GM12878 (cell line): ENCODE data around the gene CYP8B1. TPM values are rescaled to one million over a fixed set of nuclear protein-coding genes. Genes with fewer than 3 reads are reported as not detected.
A peak's percentile ranks its signal among the peaks of the same experiment; 100 is the strongest.

Experiments used
- CHD4 ChIP-seq: fragments of 200-600 bp; sonication (generic); IDR thresholded peaks from 2 replicates; pipeline ENCODE4 v1.6.1; 2016; ENCODE audit warnings: mild to moderate bottlenecking
- HCFC1 ChIP-seq: fragments of 150-350 bp; IDR thresholded peaks from 2 replicates; pipeline ENCODE4 v1.6.1; 2014; ENCODE audit warnings: low read length
- IKZF1 ChIP-seq: fragments of 450-650 bp; conservative IDR thresholded peaks from 2 replicates; pipeline ENCODE4 v1.6.1; 2017; ENCODE audit warnings: antibody characterized with exemption, mild to moderate bottlenecking
- IKZF2 ChIP-seq, 2 experiments: fragments of 450-650 bp; IDR thresholded peaks; 2 replicates each; pipeline ENCODE4 v1.6.1; 2017; ENCODE audit warnings: mild to moderate bottlenecking in 2 of 2, moderate library complexity in 2 of 2
- JUNB ChIP-seq: IDR thresholded peaks from 2 replicates; pipeline ENCODE4 v1.6.1; 2016; ENCODE audit warnings: antibody characterized with exemption, mild to moderate bottlenecking
- MEF2A ChIP-seq: IDR thresholded peaks from 2 replicates; pipeline ENCODE4 v1.6.1; 2011; ENCODE audit warnings: low read depth, mild to moderate bottlenecking, low read length, moderate library complexity; ENCODE audit not compliant: insufficient read depth
- MXI1 ChIP-seq: fragments of 150-350 bp; IDR thresholded peaks from 2 replicates; pipeline ENCODE4 v1.6.1; 2011; ENCODE audit warnings: low read depth, mild to moderate bottlenecking, inconsistent platforms, low read length, improper control_type of control experiment
- NBN ChIP-seq: fragments of 450-650 bp; IDR thresholded peaks from 2 replicates; pipeline ENCODE4 v1.6.1; 2016
- POLR2AphosphoS5 ChIP-seq: IDR thresholded peaks from 2 replicates; pipeline ENCODE4 v1.6.1; 2011; ENCODE audit warnings: mild to moderate bottlenecking, low read length, inconsistent platforms
- POU2F2 ChIP-seq: IDR thresholded peaks from 3 replicates; pipeline ENCODE4 v1.6.1; 2011; ENCODE audit warnings: low read depth, mild to moderate bottlenecking, low read length, borderline replicate concordance
- RELA ChIP-seq: fragments of 450-650 bp; IDR thresholded peaks from 2 replicates; pipeline ENCODE4 v1.8.0; 2014; ENCODE audit warnings: borderline replicate concordance; ENCODE audit not compliant: partially characterized antibody
- RFX5 ChIP-seq: IDR thresholded peaks from 2 replicates; pipeline ENCODE4 v1.6.1; 2011; ENCODE audit warnings: low read depth, low read length, improper control_type of control experiment
- SPI1 ChIP-seq: IDR thresholded peaks from 2 replicates; pipeline ENCODE4 v1.6.1; 2011; ENCODE audit warnings: low read depth, mild to moderate bottlenecking, low read length, moderate library complexity, borderline replicate concordance; ENCODE audit not compliant: insufficient read depth
- SREBF1 ChIP-seq: IDR thresholded peaks from 2 replicates; pipeline ENCODE4 v1.6.1; 2012; ENCODE audit warnings: mild to moderate bottlenecking, low read length
- SRF ChIP-seq, 2 experiments: IDR thresholded peaks; 2 replicates each; pipeline ENCODE4 v1.6.1; 2011; ENCODE audit warnings: low read depth in 2 of 2, low read length in 2 of 2, mild to moderate bottlenecking in 1 of 2, moderate library complexity in 1 of 2
- YY1 ChIP-seq: IDR thresholded peaks from 2 replicates; pipeline ENCODE4 v1.6.1; 2011; ENCODE audit warnings: low read depth, mild to moderate bottlenecking, low read length
- ZBTB4 ChIP-seq: fragments of 450-650 bp; formaldehyde crosslinking; IDR thresholded peaks from 2 replicates; pipeline ENCODE4 v1.4.0; 2022; ENCODE audit warnings: mild to moderate bottlenecking, moderate library complexity
- ZBTB40 ChIP-seq: fragments of 450-650 bp; IDR thresholded peaks from 2 replicates; pipeline ENCODE4 v1.6.1; 2016; ENCODE audit warnings: mild to moderate bottlenecking, moderate library complexity, borderline replicate concordance
- polyA plus RNA-seq, 11 experiments: library from polyadenylated mRNA; depleted of rRNA in 4 of 11; unstranded in 6 of 11; stranded (reverse) in 5 of 11; fragments of >200 nt; fragmentation: Nextera tagmentation in 4 of 11; fragmentation: Illumina TruSeq in 1 of 11; extraction: Ambion mirVana in 4 of 11; extraction: Trizol in 1 of 11; gene quantifications; 1 replicate in 1 of 11; 2 replicates in 10 of 11; pipeline versions ENCODE4 v1.2.1 to v1.2.3, GENCODE V29; 2011 to 2016; ENCODE audit warnings: inconsistent platforms in 2 of 11, missing spikeins in 2 of 11, low read depth in 1 of 11
- total RNA-seq, 4 experiments: library from RNA; depleted of rRNA in 3 of 4; stranded (reverse); fragments of >200 nt in 3 of 4; fragmentation: Illumina TruSeq in 1 of 4; extraction: Trizol in 1 of 4; gene quantifications; 2 replicates each; pipeline versions ENCODE4 v1.2.1 to v1.2.3, GENCODE V29; 2013 to 2021
- TF ChIP-seq, protein P1 (sequence below): IDR thresholded peaks from 2 replicates; pipeline ENCODE4 v1.6.1; 2012; ENCODE audit warnings: mild to moderate bottlenecking, low read depth, low read length

The CYP8B1 gene
- total and polyA plus RNA-seq, 10 of the 15 experiments (the other 5 are each of a cell fraction or from before 2014, with no cell fraction given): 0.08 TPM; not detected in 9

DNA sequence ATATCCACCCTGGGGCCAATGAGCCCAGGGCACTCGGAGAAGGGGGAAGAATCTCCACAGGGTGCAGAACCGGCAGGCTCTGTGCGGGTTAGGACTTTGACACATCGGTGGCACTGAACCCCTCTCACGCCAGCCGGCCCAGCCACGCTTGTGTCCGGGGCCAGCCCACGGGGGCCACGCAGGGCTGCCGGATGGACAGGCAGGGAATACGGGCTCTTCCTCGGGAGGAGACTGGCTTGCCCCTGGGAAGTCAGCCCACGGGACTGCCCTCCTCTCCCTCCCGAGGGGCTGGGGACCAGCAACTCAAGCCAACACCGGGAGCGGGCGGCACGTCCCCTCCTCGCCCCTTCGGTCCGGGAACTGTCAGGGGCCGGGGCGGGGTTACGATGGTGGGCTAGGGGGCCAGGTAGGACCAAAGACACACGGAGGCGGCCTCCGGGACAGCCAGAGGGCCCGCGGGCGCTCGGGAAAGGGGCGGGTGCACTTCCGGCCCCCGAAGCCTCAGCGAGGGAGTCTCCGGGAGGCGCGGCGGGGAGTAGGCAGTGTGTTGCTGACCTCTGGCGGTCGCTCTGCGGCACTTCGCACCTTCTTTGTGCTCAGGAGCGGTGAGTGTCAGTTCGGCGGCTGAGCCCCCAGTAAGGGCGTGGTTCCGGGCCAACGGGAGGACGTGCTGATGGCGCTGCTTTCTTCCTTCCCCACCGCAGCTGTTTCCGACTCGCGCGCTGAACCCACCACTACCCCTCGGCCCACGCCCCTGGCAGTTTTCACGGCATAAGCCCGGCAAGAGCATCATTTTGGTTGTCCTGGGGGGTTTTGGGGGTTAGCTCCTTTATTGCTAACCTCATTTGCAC lies 5.1 kb upstream of the CYP8B1 start (continued):
- TF ChIP-seq ZBTB4 (CRISPR knock-in tag) (no peak), NBN (no peak), JUNB (no peak), SRF (IDR thresholded peaks at IDR 0.05; ENCODE audit: low read depth in 2 of 2, low read length in 2 of 2) (peak in 1 of 2 experiments; percentile 59; a peak in 1 of 4 replicates), MXI1 (no peak), HCFC1 (no peak), CHD4 (no peak), ZBTB40 (peak; percentile 46; the same call in 1 of the 2 replicates), IKZF2 (IDR thresholded peaks at IDR 0.05) (peak in 1 of 2 experiments; percentile 36; a peak in 1 of 4 replicates), SREBF1 (no peak), RELA (peak; percentile 78), POU2F2 (peak; percentile 45; the same call in 1 of the 3 replicates), RFX5 (0 out of 2 replicates have a peak, but pooled peaks have one; percentile 43), MEF2A (no peak), SPI1 (no peak), POLR2AphosphoS5 (no peak), YY1 (peak; percentile 49; the same call in 1 of the 2 replicates), IKZF1 (peak; percentile 66)
- TF ChIP-seq, protein P1, sequence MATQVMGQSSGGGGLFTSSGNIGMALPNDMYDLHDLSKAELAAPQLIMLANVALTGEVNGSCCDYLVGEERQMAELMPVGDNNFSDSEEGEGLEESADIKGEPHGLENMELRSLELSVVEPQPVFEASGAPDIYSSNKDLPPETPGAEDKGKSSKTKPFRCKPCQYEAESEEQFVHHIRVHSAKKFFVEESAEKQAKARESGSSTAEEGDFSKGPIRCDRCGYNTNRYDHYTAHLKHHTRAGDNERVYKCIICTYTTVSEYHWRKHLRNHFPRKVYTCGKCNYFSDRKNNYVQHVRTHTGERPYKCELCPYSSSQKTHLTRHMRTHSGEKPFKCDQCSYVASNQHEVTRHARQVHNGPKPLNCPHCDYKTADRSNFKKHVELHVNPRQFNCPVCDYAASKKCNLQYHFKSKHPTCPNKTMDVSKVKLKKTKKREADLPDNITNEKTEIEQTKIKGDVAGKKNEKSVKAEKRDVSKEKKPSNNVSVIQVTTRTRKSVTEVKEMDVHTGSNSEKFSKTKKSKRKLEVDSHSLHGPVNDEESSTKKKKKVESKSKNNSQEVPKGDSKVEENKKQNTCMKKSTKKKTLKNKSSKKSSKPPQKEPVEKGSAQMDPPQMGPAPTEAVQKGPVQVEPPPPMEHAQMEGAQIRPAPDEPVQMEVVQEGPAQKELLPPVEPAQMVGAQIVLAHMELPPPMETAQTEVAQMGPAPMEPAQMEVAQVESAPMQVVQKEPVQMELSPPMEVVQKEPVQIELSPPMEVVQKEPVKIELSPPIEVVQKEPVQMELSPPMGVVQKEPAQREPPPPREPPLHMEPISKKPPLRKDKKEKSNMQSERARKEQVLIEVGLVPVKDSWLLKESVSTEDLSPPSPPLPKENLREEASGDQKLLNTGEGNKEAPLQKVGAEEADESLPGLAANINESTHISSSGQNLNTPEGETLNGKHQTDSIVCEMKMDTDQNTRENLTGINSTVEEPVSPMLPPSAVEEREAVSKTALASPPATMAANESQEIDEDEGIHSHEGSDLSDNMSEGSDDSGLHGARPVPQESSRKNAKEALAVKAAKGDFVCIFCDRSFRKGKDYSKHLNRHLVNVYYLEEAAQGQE: no peak
